ENCODE measurements around the gene HARS1.
"Not testable (repeated sequence)": the region's sequence is repeated elsewhere in the genome, so short reads cannot be mapped to it uniquely, and the experiment has no call there.

The HARS1 gene, protein sequence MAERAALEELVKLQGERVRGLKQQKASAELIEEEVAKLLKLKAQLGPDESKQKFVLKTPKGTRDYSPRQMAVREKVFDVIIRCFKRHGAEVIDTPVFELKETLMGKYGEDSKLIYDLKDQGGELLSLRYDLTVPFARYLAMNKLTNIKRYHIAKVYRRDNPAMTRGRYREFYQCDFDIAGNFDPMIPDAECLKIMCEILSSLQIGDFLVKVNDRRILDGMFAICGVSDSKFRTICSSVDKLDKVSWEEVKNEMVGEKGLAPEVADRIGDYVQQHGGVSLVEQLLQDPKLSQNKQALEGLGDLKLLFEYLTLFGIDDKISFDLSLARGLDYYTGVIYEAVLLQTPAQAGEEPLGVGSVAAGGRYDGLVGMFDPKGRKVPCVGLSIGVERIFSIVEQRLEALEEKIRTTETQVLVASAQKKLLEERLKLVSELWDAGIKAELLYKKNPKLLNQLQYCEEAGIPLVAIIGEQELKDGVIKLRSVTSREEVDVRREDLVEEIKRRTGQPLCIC

GRCh38 chr5:140690941-140691924, at the start of gene HARS1, which contains the start of gene HARS2:
HARS1 (minus strand) TSS chr5:140691370; CDS start chr5:140691304, 66 bp downstream.
HARS2 (plus strand) TSS chr5:140691455; CDS start chr5:140691649, 194 bp downstream.
- peak; percentile 77 for DNase-seq (ENCODE audit: low read depth)

DNA sequence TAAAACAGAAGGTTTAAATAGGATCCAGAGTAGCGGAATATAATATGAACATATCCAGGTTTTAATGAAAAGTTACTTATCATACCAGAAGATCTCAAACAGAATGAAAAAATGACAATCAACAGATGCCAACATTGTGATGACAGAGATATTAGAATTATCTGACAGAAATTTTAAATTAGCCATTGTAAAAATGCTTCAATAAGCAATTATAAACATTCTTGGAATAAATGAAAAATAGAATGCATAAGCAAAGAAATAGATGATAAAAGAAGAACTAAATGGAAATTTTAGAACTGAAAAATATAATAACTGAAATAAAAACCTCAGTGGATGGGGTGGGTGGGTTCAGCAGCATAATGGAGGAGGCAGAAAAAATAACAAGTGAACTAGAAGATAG, 46.3 kb upstream of the HARS1 start:
- DNase-seq (ENCODE audit: low read depth) = no peak

DNA sequence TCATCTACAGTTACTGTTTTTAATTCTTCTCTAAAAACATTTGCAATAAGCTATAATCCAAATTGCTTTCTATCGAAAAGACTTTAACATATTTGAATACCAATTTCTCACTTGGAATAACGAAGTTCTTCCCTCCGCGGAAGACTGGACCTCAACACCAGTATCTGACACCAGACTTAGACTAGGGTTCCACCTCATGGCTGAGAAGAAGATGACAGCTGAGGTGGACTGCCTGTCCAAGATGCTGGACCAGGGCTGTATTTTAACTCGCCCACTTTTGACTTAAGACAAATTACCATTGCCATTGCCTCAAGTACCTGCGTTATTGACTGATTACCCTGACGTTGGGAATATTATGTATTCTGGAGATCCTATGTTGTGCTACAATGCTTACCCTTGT, 43.2 kb upstream of the HARS1 start:
- no peak for DNase-seq (ENCODE audit: low read depth)

GRCh38 chr5:140733098-140733497, 41.9 kb upstream of the HARS1 start:
- DNase-seq (ENCODE audit: low read depth) = no peak

DNA sequence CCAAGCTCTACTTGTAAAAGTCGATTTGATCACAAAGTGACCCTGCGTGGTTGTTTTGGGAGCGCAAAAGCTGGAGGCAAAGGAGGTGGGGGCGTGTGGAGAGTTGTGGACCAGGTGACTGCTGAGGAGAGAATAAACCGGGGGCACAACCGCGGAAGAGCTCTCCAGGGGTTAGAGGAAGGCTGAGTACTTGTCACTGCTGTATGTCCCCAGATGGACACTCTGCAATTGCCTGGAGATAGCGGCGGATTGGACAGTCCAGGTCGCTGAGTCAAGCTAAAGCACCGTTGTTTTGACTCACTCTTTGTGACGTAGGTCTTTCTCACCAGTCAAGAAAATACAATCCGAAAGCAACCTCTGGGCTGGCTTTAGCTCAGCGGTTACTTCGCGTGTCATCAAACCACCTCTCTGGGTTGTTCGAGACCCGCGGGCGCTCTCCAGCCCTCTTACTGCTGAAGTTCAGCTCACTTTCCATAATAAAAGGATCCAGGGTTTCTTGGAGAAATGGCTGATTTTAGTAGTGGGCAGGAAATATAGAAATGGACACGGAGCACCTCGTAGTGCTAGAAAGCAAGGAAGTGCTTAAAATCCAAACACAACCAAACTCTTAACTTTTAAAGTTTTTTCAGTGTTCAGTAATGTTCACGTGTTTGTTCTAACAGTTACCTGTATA, 34.8 kb upstream of the HARS1 start:
- DNase-seq (ENCODE audit: low read depth) = peak; percentile 57

GRCh38 chr5:140721395-140721794, 30.2 kb upstream of the HARS1 start:
- not testable (repeated sequence) for DNase-seq (ENCODE audit: low read depth)

- not testable (repeated sequence) for DNase-seq (ENCODE audit: low read depth)
Measured at GRCh38 chr5:140720738-140721137, 29.6 kb upstream of the HARS1 start.

GRCh38 chr5:140718266-140718592, 27.1 kb upstream of the HARS1 start:
- DNase-seq (ENCODE audit: low read depth) = no peak

GRCh38 chr5:140716238-140716637, 25.1 kb upstream of the HARS1 start:
- DNase-seq (ENCODE audit: low read depth) = not testable (repeated sequence)

DNA sequence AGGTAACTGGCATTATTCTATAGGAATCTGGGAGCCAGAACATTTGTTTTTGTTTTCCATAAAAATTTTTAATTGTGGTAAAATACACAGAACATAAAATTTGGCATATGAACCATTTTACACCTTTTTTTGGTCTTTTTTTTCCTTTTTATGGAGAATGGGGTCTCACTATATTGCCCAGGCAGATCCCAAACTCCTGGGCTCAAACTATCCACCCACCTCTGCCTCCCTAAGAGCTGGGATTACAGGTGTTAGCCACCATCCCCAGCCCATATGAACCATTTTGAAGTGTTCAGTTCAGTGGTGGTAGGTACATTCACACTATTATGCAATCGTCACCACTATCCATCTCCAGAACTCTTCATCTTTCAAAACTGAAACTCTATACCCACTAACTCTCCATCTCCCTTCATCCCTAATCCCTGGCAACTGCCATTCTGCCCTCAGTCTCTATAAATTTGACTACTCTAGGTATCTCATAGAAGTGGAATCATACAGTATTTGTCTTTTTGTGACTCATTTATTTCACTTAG, 22.5 kb upstream of the HARS1 start:
- DNase-seq (ENCODE audit: low read depth) = no peak

DNA sequence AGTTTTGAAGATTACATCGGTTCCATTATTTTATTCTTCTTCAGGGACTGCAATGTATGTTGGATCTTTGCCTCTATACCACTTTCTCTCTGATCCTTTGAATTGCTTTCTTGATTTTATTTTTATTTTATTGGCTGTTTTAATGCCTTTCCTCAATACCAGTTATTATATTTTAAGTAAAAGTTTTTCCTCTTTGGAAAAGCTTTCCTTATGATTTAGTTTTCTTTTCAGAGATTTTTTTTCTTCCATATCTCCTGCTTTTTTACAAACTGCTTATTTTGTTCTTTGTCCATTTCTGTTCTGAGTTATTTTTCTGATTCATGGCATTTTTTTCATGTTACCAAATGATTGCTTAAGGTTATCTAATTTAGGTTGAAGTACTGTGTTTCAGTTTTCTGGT, 20.6 kb upstream of the HARS1 start:
- no peak for DNase-seq (ENCODE audit: low read depth)

- peak; percentile 77 for DNase-seq (ENCODE audit: low read depth)
Measured at GRCh38 chr5:140710899-140711552, 19.9 kb upstream of the HARS1 start.

DNA sequence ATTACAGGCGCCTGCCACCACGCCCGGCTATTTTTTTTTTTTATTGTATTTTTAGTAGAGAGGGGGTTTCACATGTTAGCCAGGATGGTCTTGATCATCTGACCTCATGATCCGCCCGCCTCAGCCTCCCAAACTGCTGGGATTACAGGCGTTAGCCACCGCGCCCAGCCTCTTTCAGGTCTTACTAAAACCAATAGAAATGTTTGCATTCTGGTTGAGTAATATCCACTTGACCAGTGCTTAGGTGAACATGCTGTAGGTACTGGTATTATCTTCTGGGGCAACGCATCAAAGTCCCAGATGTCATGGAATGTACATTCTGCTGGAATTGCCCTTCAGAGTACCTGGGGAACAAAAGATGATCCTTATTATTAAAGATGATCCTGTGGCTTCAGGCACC, 17.6 kb upstream of the HARS1 start:
- not testable (repeated sequence) for DNase-seq (ENCODE audit: low read depth)

DNA sequence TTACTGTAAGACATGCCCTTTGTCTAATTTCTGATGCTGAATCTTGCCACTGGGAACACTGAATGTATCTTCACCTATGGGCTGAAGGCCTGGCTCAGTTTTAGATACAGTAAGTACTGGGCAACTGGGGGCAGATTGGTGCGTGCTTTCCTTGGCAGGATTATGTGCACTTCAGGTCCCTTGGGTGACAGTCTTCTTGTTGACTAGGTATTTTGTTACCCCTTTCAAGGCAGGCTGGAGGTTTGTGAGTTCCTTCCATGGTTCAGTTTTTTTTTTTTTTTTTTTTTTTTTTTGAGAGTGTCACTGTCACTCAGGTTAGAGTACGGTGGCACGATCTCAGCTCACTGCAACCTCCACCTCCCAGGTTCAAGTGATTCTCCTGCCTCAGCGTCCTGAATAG, 16.6 kb upstream of the HARS1 start:
- DNase-seq (ENCODE audit: low read depth) = no peak

DNA sequence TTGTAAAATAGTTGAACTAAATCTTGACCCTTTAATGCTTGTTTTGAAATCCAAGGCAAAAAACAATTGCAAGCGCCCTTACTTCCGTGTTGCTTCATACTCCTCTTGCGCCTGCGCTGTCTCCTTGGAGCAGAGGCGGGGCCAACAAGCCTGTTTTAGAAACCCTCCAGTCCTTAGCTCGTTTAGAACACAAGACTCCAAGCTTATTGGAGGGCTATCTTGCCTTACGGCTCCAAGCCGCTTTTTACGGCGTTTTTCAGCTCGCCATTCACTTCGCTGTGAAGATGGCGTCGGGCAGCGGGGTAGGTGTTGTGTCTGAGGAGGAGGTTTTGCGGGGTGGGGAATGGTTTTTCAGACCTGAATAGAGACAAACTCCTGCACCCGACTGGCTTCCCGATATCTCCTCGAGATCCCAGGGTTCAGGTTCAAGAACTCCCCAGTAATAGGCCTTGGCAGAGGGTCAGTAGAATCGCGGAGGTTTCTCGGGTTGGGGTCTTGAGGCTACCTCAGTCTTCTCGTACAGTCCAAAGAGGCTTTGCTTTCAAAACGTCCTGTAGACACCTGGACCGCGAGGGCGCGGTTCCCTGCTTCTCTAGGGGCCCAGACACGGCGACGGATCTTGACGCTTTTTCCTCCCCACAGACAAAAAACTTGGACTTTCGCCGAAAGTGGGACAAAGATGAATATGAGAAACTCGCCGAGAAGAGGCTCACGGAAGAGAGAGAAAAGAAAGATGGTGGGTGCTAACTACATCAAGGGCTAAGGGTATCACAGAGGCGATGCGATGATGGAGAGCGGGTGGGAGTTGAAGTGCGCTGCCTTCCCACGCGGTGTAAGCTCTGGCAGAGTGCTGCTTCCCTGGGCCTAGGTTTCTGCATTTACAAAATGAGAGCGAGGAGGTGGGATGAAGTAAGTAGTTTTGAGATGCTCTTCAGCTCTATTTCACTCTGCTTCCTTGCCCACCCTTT, 9.3 kb upstream of the HARS1 start, which contains the start of gene ZMAT2:
TSS of gene ZMAT2 (plus strand) at position 271 of the 968 bp plus-strand sequence. CDS start at position 285, 14 bp downstream.
- DNase-seq (ENCODE audit: low read depth) = peak; percentile 88

- DNase-seq (ENCODE audit: low read depth) = no peak
Measured at GRCh38 chr5:140696891-140697492, 5.8 kb upstream of the HARS1 start.

DNA sequence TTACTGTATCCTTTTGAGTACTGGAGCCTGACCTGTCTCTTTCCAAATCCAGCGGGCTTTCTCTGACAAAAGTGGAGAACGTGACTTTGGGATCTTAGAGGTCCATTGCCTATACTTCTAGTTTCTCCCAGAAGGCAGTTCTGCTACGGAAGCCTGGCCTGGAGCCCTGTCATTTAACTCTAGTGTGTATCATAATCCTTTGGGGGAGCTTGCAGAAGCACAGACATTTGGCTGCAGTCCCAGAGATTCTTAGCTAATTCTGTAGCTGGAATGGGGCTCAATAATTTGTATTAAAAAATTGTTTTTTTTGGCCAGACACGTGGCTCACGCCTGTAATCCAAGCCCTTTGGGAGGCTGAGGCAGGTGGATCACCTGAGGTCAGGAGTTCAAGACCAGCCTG, 3.1 kb upstream of the HARS1 start:
- DNase-seq (ENCODE audit: low read depth) = no peak

- DNase-seq (ENCODE audit: low read depth) = no peak
Measured at GRCh38 chr5:140690376-140690932, 716 bp downstream of the HARS1 start.

DNA sequence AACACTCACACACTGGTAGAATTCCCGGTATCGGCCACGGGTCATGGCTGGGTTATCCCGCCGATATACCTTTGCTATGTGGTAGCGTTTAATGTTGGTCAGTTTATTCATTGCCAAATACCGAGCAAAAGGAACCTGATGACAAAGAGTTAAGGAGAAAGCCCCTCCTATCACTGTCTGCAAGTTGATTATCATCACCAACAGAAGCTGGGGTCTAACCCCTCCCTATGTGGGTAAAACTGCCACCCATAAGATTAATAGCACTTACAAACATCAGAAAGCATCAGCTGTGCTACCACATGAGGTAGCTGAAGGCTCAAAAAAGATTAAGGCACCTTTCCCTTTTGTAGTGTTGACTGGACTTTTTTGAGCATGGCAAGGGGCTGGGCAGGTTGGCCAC, 12.2 kb downstream of the HARS1 start:
- DNase-seq (ENCODE audit: low read depth) = no peak
